K562 (cell line): Measurements from ENCODE around the gene FANCD2. TPM values are rescaled to one million over a fixed set of nuclear protein-coding genes. Genes with fewer than 3 reads are reported as not detected.

Experiments
- ATAC-seq: fragments of 200-7000 bp; cut with Tn5 transposase; 3 replicates; pipeline ENCODE4 v1.9.1; 2020; ENCODE audit warnings: moderate library complexity
- BruUV-seq: library from RNA; stranded (reverse); fragments of 400-500 nt; replicated peaks from 2 replicates; lab custom pipeline; 2021; lab: Mats Ljungman, UMichigan
- CTCF ChIA-PET: fragments of 300-600 bp; formaldehyde crosslinking; extraction: SDS; loops from one replicate; lab custom pipeline; 2021; ENCODE audit warnings: low intra/inter-chr PET ratio; lab: Yijun Ruan, JAX
- POLR2A ChIA-PET: fragments of 300-600, 350-650 bp; sonication (Branson Sonifier 250); formaldehyde crosslinking; extraction: SDS; loops from one replicate; lab custom pipeline; 2021; ENCODE audit warnings: antibody characterized with exemption, inconsistent platforms; lab: Yijun Ruan, JAX
- DNase-seq, 4 experiments: peaks; one replicate each; pipeline versions ENCODE4 v3.0.0 to v3.0.0-alpha.2; 2011 to 2018; ENCODE audit warnings: low spot score in 3 of 4, mixed read lengths in 3 of 4; ENCODE audit errors: extremely low read depth in 1 of 4
- FAIRE-seq: peaks from 2 replicates; lab custom pipeline; 2011; peaks lifted over from hg19 to GRCh38; lab: Jason Lieb, UNC
- H2AFZ ChIP-seq: 2 replicates; pipeline ENCODE4 v1.6.0; 2011; ENCODE audit warnings: low read depth, low read length, control low read depth, inconsistent platforms
- H3K27ac ChIP-seq: fragments of 200-600 bp; 3 replicates; pipeline ENCODE4 v1.8.0; 2011; ENCODE audit warnings: low read depth, mild to moderate bottlenecking, control low read depth, inconsistent platforms, low read length, moderate library complexity, mixed read lengths; ENCODE audit errors: extremely low read depth
- H3K27me3 ChIP-seq, 2 experiments: fragments of 300-600 bp in 1 of 2; 2 replicates in 1 of 2; 3 replicates in 1 of 2; pipeline versions ENCODE4 v1.6.0 to v1.8.0; 2011; ENCODE audit warnings: inconsistent platforms in 2 of 2, low read length in 2 of 2, mild to moderate bottlenecking in 1 of 2, mixed read lengths in 1 of 2, moderate library complexity in 1 of 2; ENCODE audit not compliant: control insufficient read depth in 2 of 2, insufficient read depth in 2 of 2
- H3K36me3 ChIP-seq: fragments of 300-600 bp; 3 replicates; pipeline ENCODE4 v1.8.0; 2011; ENCODE audit warnings: mild to moderate bottlenecking, low read length, inconsistent platforms; ENCODE audit not compliant: control insufficient read depth, insufficient read depth
- H3K4me1 ChIP-seq, 2 experiments: fragments of 200-600 bp in 1 of 2; replicated peaks in 1 of 2; 2 replicates in 1 of 2; 3 replicates in 1 of 2; pipeline versions ENCODE4 v1.5.1 to v1.8.0; 2011; ENCODE audit warnings: inconsistent platforms in 2 of 2, low read length in 2 of 2, mild to moderate bottlenecking in 1 of 2, mixed read lengths in 1 of 2, moderate library complexity in 1 of 2; ENCODE audit not compliant: control insufficient read depth in 2 of 2, insufficient read depth in 2 of 2
- H3K4me2 ChIP-seq: 2 replicates; pipeline ENCODE4 v1.6.1; 2011; ENCODE audit warnings: low read length, control low read depth, inconsistent platforms, mixed read lengths; ENCODE audit not compliant: insufficient read depth
- H3K4me3 ChIP-seq: fragments of 200-600 bp; sonication (generic), shearing (Covaris generic); 2 replicates; pipeline ENCODE4 v1.5.1; 2016; ENCODE audit warnings: control low read depth, inconsistent platforms
- H3K79me2 ChIP-seq: fragments of 200-600 bp; 3 replicates; pipeline ENCODE4 v1.8.0; 2011; ENCODE audit warnings: low read length, inconsistent platforms; ENCODE audit not compliant: control insufficient read depth, insufficient read depth
- H3K9ac ChIP-seq, 2 experiments: 2 replicates each; pipeline versions ENCODE4 v1.6.0 to v1.6.1; 2011; ENCODE audit warnings: low read depth in 2 of 2, low read length in 2 of 2, control low read depth in 1 of 2, inconsistent platforms in 1 of 2, mild to moderate bottlenecking in 1 of 2, mixed read lengths in 1 of 2; ENCODE audit not compliant: insufficient read depth in 1 of 2
- H3K9me1 ChIP-seq: one replicate; pipeline ENCODE4 v1.6.0; 2011; ENCODE audit warnings: inconsistent platforms, mild to moderate bottlenecking, low read length, moderate library complexity; ENCODE audit not compliant: control insufficient read depth, insufficient read depth
- H3K9me3 ChIP-seq: replicated peaks from 2 replicates; pipeline ENCODE4 v1.5.1; 2011; ENCODE audit warnings: low read depth, low read length, inconsistent platforms; ENCODE audit not compliant: control insufficient read depth, insufficient read depth
- H4K20me1 ChIP-seq: replicated peaks from 2 replicates; pipeline ENCODE4 v1.6.1; 2011; ENCODE audit warnings: low read length, inconsistent platforms, mixed read lengths; ENCODE audit not compliant: control insufficient read depth, insufficient read depth
- ARID1B ChIP-seq: fragments of 450-650 bp; IDR thresholded peaks from 2 replicates; pipeline ENCODE4 v1.6.1; 2016; ENCODE audit warnings: antibody characterized with exemption, mild to moderate bottlenecking, inconsistent platforms
- BCL6 ChIP-seq: fragments of 250-450 bp; sonication (Bioruptor Pico); IDR thresholded peaks from 2 replicates; pipeline ENCODE4 v1.4.0; 2020
- CHD1 ChIP-seq: fragments of 200-600 bp; sonication (generic); IDR thresholded peaks from one replicate; pipeline ENCODE4 v1.6.1; 2012; ENCODE audit warnings: mild to moderate bottlenecking, moderate library complexity, low read length, inconsistent platforms
- CREB1 ChIP-seq, 2 experiments: sonication (generic) in 1 of 2; formaldehyde crosslinking in 1 of 2; IDR thresholded peaks; 2 replicates each; pipeline versions ENCODE4 v1.6.1 to v1.8.0; 2012 to 2022; ENCODE audit warnings: inconsistent platforms in 1 of 2, mild to moderate bottlenecking in 1 of 2, missing genetic modification reagents in 1 of 2, moderate library complexity in 1 of 2
- ELK1 ChIP-seq: sonication (generic); formaldehyde crosslinking; IDR thresholded peaks from 2 replicates; pipeline ENCODE4 v1.8.1; 2022; ENCODE audit warnings: missing genetic modification reagents
- EP300 ChIP-seq: IDR thresholded peaks from 2 replicates; pipeline ENCODE4 v1.6.1; 2012; ENCODE audit warnings: low read length, improper control_type of control experiment
- ERF ChIP-seq: fragments of 450-650 bp; formaldehyde crosslinking; IDR thresholded peaks from 2 replicates; pipeline ENCODE4 v1.4.0; 2020; ENCODE audit warnings: mild to moderate bottlenecking, mixed read lengths
- FOXJ2 ChIP-seq: fragments of 200-800 bp; sonication (Bioruptor generic); IDR thresholded peaks from 2 replicates; pipeline ENCODE4 v1.6.1; 2016; ENCODE audit warnings: missing genetic modification characterization, missing compliant biosample characterization
- HCFC1 ChIP-seq: IDR thresholded peaks from 2 replicates; pipeline ENCODE4 v1.6.1; 2012; ENCODE audit warnings: low read depth, low read length, improper control_type of control experiment
- LEF1 ChIP-seq: fragments of 450-650 bp; IDR thresholded peaks from 2 replicates; pipeline ENCODE4 v1.6.1; 2016; ENCODE audit warnings: mild to moderate bottlenecking
- NCOA1 ChIP-seq: fragments of 450-650 bp; IDR thresholded peaks from 2 replicates; pipeline ENCODE4 v1.6.1; 2016; ENCODE audit warnings: low read depth
- PCBP1 ChIP-seq: fragments of 200-400 bp; formaldehyde crosslinking; IDR thresholded peaks from 2 replicates; pipeline ENCODE4 v1.6.1; 2018; ENCODE audit warnings: mild to moderate bottlenecking, low read depth, low read length; ENCODE audit not compliant: poor library complexity, severe bottlenecking
- PRPF4 ChIP-seq: fragments of 200-400 bp; formaldehyde crosslinking; IDR thresholded peaks from one replicate; pipeline ENCODE4 v1.6.1; 2017; ENCODE audit warnings: low read length, low read depth, mild to moderate bottlenecking; ENCODE audit not compliant: insufficient read depth, poor library complexity, severe bottlenecking
- SAFB ChIP-seq: fragments of 200-400 bp; formaldehyde crosslinking; IDR thresholded peaks from 2 replicates; pipeline ENCODE4 v1.6.1; 2017; ENCODE audit warnings: low read depth, low read length, borderline replicate concordance
- SAP30 ChIP-seq: fragments of 200-600 bp; sonication (generic); IDR thresholded peaks from 2 replicates; pipeline ENCODE4 v1.6.1; 2012; ENCODE audit warnings: borderline replicate concordance, low read depth, mild to moderate bottlenecking, moderate library complexity, low read length, control low read depth, inconsistent platforms; ENCODE audit not compliant: insufficient read depth, poor library complexity, severe bottlenecking
- SIN3A ChIP-seq, 2 experiments: fragments of 150-350 bp in 1 of 2; IDR thresholded peaks; 2 replicates each; pipeline ENCODE4 v1.6.1; 2011 to 2016; ENCODE audit warnings: borderline replicate concordance in 2 of 2, low read depth in 2 of 2, low read length in 2 of 2, mild to moderate bottlenecking in 2 of 2, moderate library complexity in 2 of 2; ENCODE audit not compliant: control insufficient read depth in 1 of 2
- ZFP91 ChIP-seq: sonication (generic); formaldehyde crosslinking; IDR thresholded peaks from 2 replicates; pipeline ENCODE4 v1.8.0; 2022; ENCODE audit warnings: mild to moderate bottlenecking, missing genetic modification reagents
- ZNF134 ChIP-seq: fragments of 250-450 bp; sonication (Bioruptor Pico); conservative IDR thresholded peaks from 2 replicates; pipeline ENCODE4 v1.4.0; 2020
- ZNF444 ChIP-seq: fragments of 250-450 bp; sonication (Bioruptor Pico); IDR thresholded peaks from 2 replicates; pipeline ENCODE4 v1.4.0; 2020; ENCODE audit warnings: mild to moderate bottlenecking, moderate library complexity
- WGBS: fragments of 100-300 bp; shearing (Covaris generic); methylation state at CpG from one replicate; pipeline ENCODE4 v1.1.6; 2016; ENCODE audit warnings: low coverage, mixed read lengths; ENCODE audit not compliant: insufficient coverage; ENCODE audit errors: missing lambda C conversion rate; 5-methylcytosine and 5-hydroxymethylcytosine counted together
- in situ Hi-C: fragments of 300-500 bp; cut with MboI; formaldehyde crosslinking; loops from 4 replicates; pipeline ENCODE4 v1.15.0; 2018; ENCODE audit warnings: inconsistent platforms, mixed read lengths
- intact Hi-C: fragments of 100-400 bp; cut with micrococcal nuclease; formaldehyde crosslinking; loops from 2 replicates; pipeline ENCODE4 v1.14.2; 2022
- polyA plus RNA-seq, 8 experiments: library from polyadenylated mRNA; depleted of rRNA in 4 of 8; stranded (reverse) in 5 of 8; unstranded in 3 of 8; fragments of >200 nt; fragmentation: Nextera tagmentation in 2 of 8; fragmentation: Illumina TruSeq in 1 of 8; extraction: Ambion mirVana in 2 of 8; extraction: Trizol in 1 of 8; gene quantifications; 2 replicates each; pipeline versions ENCODE4 v1.2.1 to v1.2.3, GENCODE V29; 2011 to 2014; ENCODE audit warnings: inconsistent platforms in 1 of 8, missing spikeins in 1 of 8
- total RNA-seq, 7 experiments: library from RNA; depleted of rRNA in 6 of 7; stranded (reverse); fragments of >200 nt in 6 of 7; fragmentation: Illumina TruSeq in 2 of 7; extraction: Trizol in 2 of 7; gene quantifications; 2 replicates each; pipeline versions ENCODE4 v1.2.1 to v1.2.3, GENCODE V29; 2011 to 2021; ENCODE audit warnings: low replicate concordance in 1 of 7
- TF ChIP-seq, protein P1 (sequence below), 2 experiments: fragments of 200-800 bp in 1 of 2; sonication (Bioruptor generic) in 1 of 2; sonication (generic) in 1 of 2; formaldehyde crosslinking in 1 of 2; IDR thresholded peaks in 1 of 2; conservative IDR thresholded peaks in 1 of 2; 2 replicates each; pipeline versions ENCODE4 v1.5.0 to v1.6.1; 2016 to 2020; ENCODE audit warnings: missing compliant biosample characterization in 1 of 2, missing genetic modification characterization in 1 of 2, missing genetic modification reagents in 1 of 2

The FANCD2 gene
- total and polyA plus RNA-seq, 9 of the 15 experiments (the other 6 are each of a cell fraction or from before 2014, with no cell fraction given), result 59.4 to 137 (median 96.1) TPM

- Histone ChIP-seq H3K36me3 (peaks cover 64% of the 10 kb centered on the region), H2AFZ (no peak overlapping the region), H3K79me2 (peaks cover 7% of the 10 kb centered on the region), H3K9ac (no peak overlapping the region), H3K9me1 (no peaks in the 10 kb centered on the region), H3K4me1 (peaks cover 1 to 6% of the 10 kb centered on the region in 2 experiments; a peak in 2 of 5 replicates), H3K4me3 (no peak overlapping the region), H3K27me3 (no peaks in the 10 kb centered on the region), H3K27ac (no peak overlapping the region; the same call in 2 of the 3 replicates), H3K9me3 (no peaks in the 10 kb centered on the region), H3K4me2 (no peak overlapping the region), H4K20me1 (no peaks in the 10 kb centered on the region)
- ChIA-PET POLR2A (no interaction called here), CTCF (no interaction called here)
- 76% methylated on average over 5 of the region's 5 CpGs for WGBS
- TF ChIP-seq FOXJ2 (tag), result no peak
- no peak for TF ChIP-seq CREB1 (IDR thresholded peaks at IDR 0.05)
- no peak for TF ChIP-seq CREB1 (CRISPR knock-in tag; IDR thresholded peaks at IDR 0.05)
- TF ChIP-seq ZFP91 (CRISPR knock-in tag), result no peak
- no peak for TF ChIP-seq BCL6 (CRISPR knock-in tag)
- TF ChIP-seq SAP30, result no peak
- TF ChIP-seq ELK1 (CRISPR knock-in tag), result no peak
- no peak for TF ChIP-seq CHD1
- no peak for TF ChIP-seq ZNF444 (CRISPR knock-in tag)
- no peak for TF ChIP-seq PCBP1
- no peak for TF ChIP-seq ERF
- no peak for TF ChIP-seq HCFC1
- TF ChIP-seq PRPF4, result no peak
- no peak for TF ChIP-seq NCOA1
- no peak for TF ChIP-seq SAFB
- TF ChIP-seq LEF1, result no peak
- TF ChIP-seq EP300, result no peak
- TF ChIP-seq SIN3A (IDR thresholded peaks at IDR 0.05; ENCODE audit: borderline replicate concordance in 2 of 2, control insufficient read depth in 1 of 2, low read depth in 2 of 2, low read length in 2 of 2), result no peak
- TF ChIP-seq ZNF134 (CRISPR knock-in tag), result no peak
- TF ChIP-seq, protein P1, sequence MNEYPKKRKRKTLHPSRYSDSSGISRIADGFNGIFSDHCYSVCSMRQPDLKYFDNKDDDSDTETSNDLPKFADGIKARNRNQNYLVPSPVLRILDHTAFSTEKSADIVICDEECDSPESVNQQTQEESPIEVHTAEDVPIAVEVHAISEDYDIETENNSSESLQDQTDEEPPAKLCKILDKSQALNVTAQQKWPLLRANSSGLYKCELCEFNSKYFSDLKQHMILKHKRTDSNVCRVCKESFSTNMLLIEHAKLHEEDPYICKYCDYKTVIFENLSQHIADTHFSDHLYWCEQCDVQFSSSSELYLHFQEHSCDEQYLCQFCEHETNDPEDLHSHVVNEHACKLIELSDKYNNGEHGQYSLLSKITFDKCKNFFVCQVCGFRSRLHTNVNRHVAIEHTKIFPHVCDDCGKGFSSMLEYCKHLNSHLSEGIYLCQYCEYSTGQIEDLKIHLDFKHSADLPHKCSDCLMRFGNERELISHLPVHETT (CRISPR knock-in tag; conservative IDR thresholded peaks at IDR 0.05 in 1 of 2, IDR thresholded peaks at IDR 0.05 in 1 of 2), result no peak
- TF ChIP-seq ARID1B, result no peak
- ATAC-seq, result no peak
- in situ Hi-C loops, result no loop called here
- no TSS peak for BruUV-seq
- intact Hi-C loops, result no loop called here
- DNase-seq, result no peak
- peak; percentile 40 for FAIRE-seq
Observed at GRCh38 chr3:10019326-10019725, 6.9 kb upstream of the FANCD2 start.
